SK-N-SH (cell line): ENCODE measurements around the gene ASCL5. TPM values are rescaled to one million over a fixed set of nuclear protein-coding genes. Genes with fewer than 3 reads are reported as not detected.

Experiments
- CTCF ChIA-PET: fragments of 300-600, 350-600 bp; formaldehyde crosslinking; extraction: SDS; loops from one replicate; lab custom pipeline; 2021; lab: Yijun Ruan, JAX
- POLR2A ChIA-PET: fragments of 350-600 bp; sonication (Branson Sonifier 250); formaldehyde crosslinking; extraction: SDS; loops from one replicate; lab custom pipeline; 2020; ENCODE audit warnings: antibody characterized with exemption, inconsistent platforms; lab: Yijun Ruan, JAX
- DNase-seq: peaks from one replicate; pipeline ENCODE4 v3.0.0; 2012
- H2AFZ ChIP-seq: fragments of 200-600 bp; sonication (generic); 2 replicates; pipeline ENCODE4 v1.8.1; 2016; ENCODE audit warnings: antibody characterized with exemption, mild to moderate bottlenecking, low read depth
- H3F3A ChIP-seq: fragments of 200-600 bp; sonication (generic); replicated peaks from 2 replicates; pipeline ENCODE3; 2016; ENCODE audit warnings: antibody characterized with exemption, mild to moderate bottlenecking; ENCODE audit not compliant: insufficient read depth
- H3K27ac ChIP-seq, 2 experiments: fragments of 200-500 bp in 1 of 2; fragments of 200-600 bp in 1 of 2; sonication (Bioruptor generic) in 1 of 2; sonication (generic), shearing (Covaris generic) in 1 of 2; 2 replicates each; pipeline versions ENCODE4 v1.5.1 to v1.6.1; 2014 to 2016; ENCODE audit warnings: low read depth in 2 of 2, inconsistent platforms in 1 of 2, low read length in 1 of 2, mild to moderate bottlenecking in 1 of 2, mixed read lengths in 1 of 2
- H3K27me3 ChIP-seq: fragments of 200-600 bp; sonication (generic), shearing (Covaris generic); 2 replicates; pipeline ENCODE4 v1.6.1; 2016; ENCODE audit warnings: mixed run types; ENCODE audit not compliant: insufficient read depth
- H3K36me3 ChIP-seq, 2 experiments: fragments of 200-500 bp in 1 of 2; fragments of 200-600 bp in 1 of 2; sonication (Bioruptor generic) in 1 of 2; sonication (generic) in 1 of 2; replicated peaks in 1 of 2; 2 replicates each; pipeline versions ENCODE3 to v1.5.1; 2014 to 2016; ENCODE audit warnings: low read length in 1 of 2, mild to moderate bottlenecking in 1 of 2; ENCODE audit not compliant: insufficient read depth in 2 of 2, control insufficient read depth in 1 of 2
- H3K4me1 ChIP-seq, 2 experiments: fragments of 200-500 bp in 1 of 2; fragments of 200-600 bp in 1 of 2; sonication (Bioruptor generic) in 1 of 2; sonication (generic), shearing (Covaris generic) in 1 of 2; 2 replicates each; pipeline versions ENCODE4 v1.5.1 to v1.6.1; 2014 to 2016; ENCODE audit warnings: low read depth in 1 of 2, low read length in 1 of 2, mixed run types in 1 of 2; ENCODE audit not compliant: insufficient read depth in 2 of 2, control insufficient read depth in 1 of 2
- H3K4me2 ChIP-seq: fragments of 200-600 bp; sonication (generic), shearing (Covaris generic); 2 replicates; pipeline ENCODE4 v1.6.1; 2017; ENCODE audit warnings: mixed run types
- H3K4me3 ChIP-seq, 2 experiments: fragments of 200-500 bp in 1 of 2; fragments of 200-600 bp in 1 of 2; sonication (Bioruptor generic) in 1 of 2; sonication (generic), shearing (Covaris generic) in 1 of 2; 2 replicates each; pipeline versions ENCODE4 v1.5.1 to v1.8.1; 2014 to 2016; ENCODE audit warnings: low read depth in 2 of 2, inconsistent platforms in 1 of 2, low read length in 1 of 2, mild to moderate bottlenecking in 1 of 2, mixed read lengths in 1 of 2, moderate library complexity in 1 of 2
- H3K79me2 ChIP-seq: fragments of 200-600 bp; sonication (generic); 2 replicates; pipeline ENCODE4 v1.8.1; 2017; ENCODE audit warnings: mild to moderate bottlenecking; ENCODE audit not compliant: insufficient read depth
- H3K9ac ChIP-seq: fragments of 200-600 bp; sonication (generic); 2 replicates; pipeline ENCODE4 v1.6.1; 2017; ENCODE audit warnings: mixed run types
- H3K9me2 ChIP-seq: fragments of 200-600 bp; sonication (generic); 2 replicates; pipeline ENCODE4 v1.6.1; 2017; ENCODE audit warnings: mixed run types
- H3K9me3 ChIP-seq: fragments of 200-600 bp; sonication (generic); 2 replicates; pipeline ENCODE4 v1.6.1; 2017; ENCODE audit warnings: mixed run types, mild to moderate bottlenecking, moderate library complexity
- H4K20me1 ChIP-seq: fragments of 200-600 bp; sonication (generic); 2 replicates; pipeline ENCODE4 v1.6.1; 2017; ENCODE audit warnings: mild to moderate bottlenecking, mixed run types; ENCODE audit not compliant: insufficient read depth
- CHD2 ChIP-seq: fragments of 150-350 bp; IDR thresholded peaks from 2 replicates; pipeline ENCODE4 v1.6.1; 2018; ENCODE audit warnings: low read length; ENCODE audit not compliant: partially characterized antibody
- FOXM1 ChIP-seq: IDR thresholded peaks from 2 replicates; pipeline ENCODE4 v1.4.0; 2012; ENCODE audit warnings: low read depth, mild to moderate bottlenecking
- GATA2 ChIP-seq: sonication (generic); formaldehyde crosslinking; IDR thresholded peaks from 2 replicates; pipeline ENCODE4 v1.5.0; 2020; ENCODE audit warnings: mild to moderate bottlenecking, missing genetic modification reagents
- JUND ChIP-seq: IDR thresholded peaks from 2 replicates; pipeline ENCODE4 v1.4.0; 2012
- MAX ChIP-seq: IDR thresholded peaks from 2 replicates; pipeline ENCODE4 v1.4.0; 2012; ENCODE audit warnings: low read depth
- MEF2A ChIP-seq: IDR thresholded peaks from 2 replicates; pipeline ENCODE4 v1.4.0; 2012; ENCODE audit warnings: low read depth, borderline replicate concordance
- RAD21 ChIP-seq: IDR thresholded peaks from 2 replicates; pipeline ENCODE4 v1.6.1; 2012; ENCODE audit warnings: mild to moderate bottlenecking, low read length
- RFX5 ChIP-seq: IDR thresholded peaks from 2 replicates; pipeline ENCODE4 v1.6.1; 2012; ENCODE audit warnings: mild to moderate bottlenecking, improper control_type of control experiment, low read length
- SIN3A ChIP-seq: IDR thresholded peaks from 2 replicates; pipeline ENCODE4 v1.6.1; 2012; ENCODE audit warnings: low read depth, mild to moderate bottlenecking, low read length, moderate library complexity, borderline replicate concordance
- USF1 ChIP-seq: IDR thresholded peaks from 2 replicates; pipeline ENCODE4 v1.4.0; 2012; ENCODE audit warnings: low read depth, borderline replicate concordance
- YY1 ChIP-seq: IDR thresholded peaks from 2 replicates; pipeline ENCODE4 v1.4.0; 2012; ENCODE audit warnings: low read depth, mild to moderate bottlenecking
- WGBS: methylation state at CpG from one replicate; pipeline ENCODE4 v1.1.6; 2017; ENCODE audit warnings: low lambda C conversion rate; 5-methylcytosine and 5-hydroxymethylcytosine counted together
- polyA plus RNA-seq, 3 experiments: library from polyadenylated mRNA; depleted of rRNA; stranded (reverse); fragments of >200 nt; gene quantifications; 2 replicates each; pipeline ENCODE4 v1.2.3, GENCODE V29; 2012
- TF ChIP-seq, protein P1 (sequence below): IDR thresholded peaks from 2 replicates; pipeline ENCODE4; 2012
- TF ChIP-seq, protein P2 (sequence below): fragments of 200-600 bp; sonication (generic); IDR thresholded peaks from 2 replicates; pipeline ENCODE4 v1.6.1; 2017; ENCODE audit warnings: antibody characterized with exemption, mild to moderate bottlenecking, moderate library complexity

Gene ASCL5
- polyA plus RNA-seq, 1 of the 3 experiments (the other 2 are of a cell fraction), result not detected

DNA sequence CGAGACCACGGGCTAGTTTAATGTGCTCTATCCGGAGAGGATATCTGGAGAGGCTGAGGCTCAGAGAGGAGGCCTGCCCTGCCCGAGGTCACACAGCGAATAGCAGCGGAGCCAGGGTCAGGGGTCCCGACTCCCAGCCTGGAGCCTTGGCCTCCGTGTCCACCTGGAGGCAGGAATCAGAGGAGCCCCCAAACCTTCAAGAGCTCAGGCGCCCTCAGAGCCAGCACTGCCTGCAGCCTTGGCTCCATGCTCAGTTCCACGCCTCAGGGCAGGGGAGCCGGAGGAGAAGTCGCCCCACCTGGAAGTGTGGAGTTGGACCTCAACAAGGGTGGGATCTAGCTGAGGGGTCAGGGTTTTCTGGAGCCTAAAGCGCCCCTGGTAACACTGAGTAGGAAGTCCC is 2.0 kb upstream of the ASCL5 start:
- Histone ChIP-seq H3K79me2 (no peaks in the 10 kb centered on the region), H3K9me3 (no peaks in the 10 kb centered on the region), H2AFZ (no peak overlapping the region), H3F3A (no peaks in the 10 kb centered on the region), H3K9me2 (no peaks in the 10 kb centered on the region), H3K27me3 (peaks cover 20% of the 10 kb centered on the region; the same call in 1 of the 2 replicates), H3K4me2 (no peak overlapping the region), H3K4me3 (no peak overlapping the region), H3K9ac (no peak overlapping the region), H3K27ac (no peak overlapping the region), H3K36me3 (no peaks in the 10 kb centered on the region), H4K20me1 (no peaks in the 10 kb centered on the region), H3K4me1 (no peaks in the 10 kb centered on the region; a peak in 1 of 4 replicates)
- ChIA-PET POLR2A (no interaction called here), CTCF (interaction anchor here (0.8 to 1.9 kb wide), 2 partner anchors 14 to 20 kb away, joined by 3 to 7 read pairs; no protein-coding TSS in a partner anchor)
- WGBS, result 88% methylated on average over 6 of the region's 13 CpGs
- no peak for DNase-seq
- no peak for TF ChIP-seq RAD21
- no peak for TF ChIP-seq RFX5
- no peak for TF ChIP-seq CHD2
- TF ChIP-seq YY1, result no peak
- no peak for TF ChIP-seq FOXM1
- TF ChIP-seq MEF2A, result no peak
- no peak for TF ChIP-seq USF1
- TF ChIP-seq MAX, result no peak
- TF ChIP-seq JUND, result no peak

DNA sequence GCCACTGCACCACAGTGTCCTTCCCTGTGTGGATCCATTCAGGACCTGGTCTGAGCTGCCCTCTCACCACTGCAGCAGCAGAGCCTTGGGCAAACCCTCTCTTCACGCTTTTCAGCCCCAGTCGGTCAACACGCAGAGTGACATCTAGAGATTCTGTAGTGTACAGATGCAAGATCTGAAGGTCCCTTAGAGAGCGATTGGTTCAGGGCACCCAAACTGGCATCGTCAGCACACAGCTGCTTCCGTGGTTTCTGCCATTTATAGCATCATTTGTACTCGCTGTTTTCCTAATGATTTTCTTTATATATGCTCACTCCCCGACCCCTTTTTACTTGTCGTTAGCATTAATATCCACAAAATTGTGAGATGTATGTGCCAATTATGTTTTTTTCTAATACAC is 1.5 kb upstream of the ASCL5 start:
- no peaks in the 10 kb centered on the region for H3K9me3 ChIP-seq
- WGBS, result 95% methylated on average over 9 of the region's 9 CpGs
- H3F3A ChIP-seq, result no peaks in the 10 kb centered on the region
- TF ChIP-seq, protein P1, sequence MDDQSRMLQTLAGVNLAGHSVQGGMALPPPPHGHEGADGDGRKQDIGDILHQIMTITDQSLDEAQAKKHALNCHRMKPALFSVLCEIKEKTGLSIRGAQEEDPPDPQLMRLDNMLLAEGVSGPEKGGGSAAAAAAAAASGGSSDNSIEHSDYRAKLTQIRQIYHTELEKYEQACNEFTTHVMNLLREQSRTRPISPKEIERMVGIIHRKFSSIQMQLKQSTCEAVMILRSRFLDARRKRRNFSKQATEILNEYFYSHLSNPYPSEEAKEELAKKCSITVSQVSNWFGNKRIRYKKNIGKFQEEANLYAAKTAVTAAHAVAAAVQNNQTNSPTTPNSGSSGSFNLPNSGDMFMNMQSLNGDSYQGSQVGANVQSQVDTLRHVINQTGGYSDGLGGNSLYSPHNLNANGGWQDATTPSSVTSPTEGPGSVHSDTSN, result no peak
- TF ChIP-seq GATA2 (CRISPR knock-in tag) (no peak), SIN3A (no peak), CHD2 (no peak), MAX (no peak)
- TF ChIP-seq, protein P2, sequence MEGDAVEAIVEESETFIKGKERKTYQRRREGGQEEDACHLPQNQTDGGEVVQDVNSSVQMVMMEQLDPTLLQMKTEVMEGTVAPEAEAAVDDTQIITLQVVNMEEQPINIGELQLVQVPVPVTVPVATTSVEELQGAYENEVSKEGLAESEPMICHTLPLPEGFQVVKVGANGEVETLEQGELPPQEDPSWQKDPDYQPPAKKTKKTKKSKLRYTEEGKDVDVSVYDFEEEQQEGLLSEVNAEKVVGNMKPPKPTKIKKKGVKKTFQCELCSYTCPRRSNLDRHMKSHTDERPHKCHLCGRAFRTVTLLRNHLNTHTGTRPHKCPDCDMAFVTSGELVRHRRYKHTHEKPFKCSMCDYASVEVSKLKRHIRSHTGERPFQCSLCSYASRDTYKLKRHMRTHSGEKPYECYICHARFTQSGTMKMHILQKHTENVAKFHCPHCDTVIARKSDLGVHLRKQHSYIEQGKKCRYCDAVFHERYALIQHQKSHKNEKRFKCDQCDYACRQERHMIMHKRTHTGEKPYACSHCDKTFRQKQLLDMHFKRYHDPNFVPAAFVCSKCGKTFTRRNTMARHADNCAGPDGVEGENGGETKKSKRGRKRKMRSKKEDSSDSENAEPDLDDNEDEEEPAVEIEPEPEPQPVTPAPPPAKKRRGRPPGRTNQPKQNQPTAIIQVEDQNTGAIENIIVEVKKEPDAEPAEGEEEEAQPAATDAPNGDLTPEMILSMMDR, result no peak
- H3K4me1 ChIP-seq, result no peaks in the 10 kb centered on the region; a peak in 1 of 4 replicates
- peaks cover 25% of the 10 kb centered on the region; the same call in 1 of the 2 replicates for H3K27me3 ChIP-seq
- H3K9me2 ChIP-seq, result no peaks in the 10 kb centered on the region
- POLR2A ChIA-PET, result no interaction called here
- no peak for DNase-seq
- H3K36me3 ChIP-seq, result no peaks in the 10 kb centered on the region
- H3K4me3 ChIP-seq, result no peak overlapping the region
- H4K20me1 ChIP-seq, result no peaks in the 10 kb centered on the region
- CTCF ChIA-PET, result interaction anchor here (1.9 kb wide), 1 partner anchor 21 kb away, joined by 7 read pairs; no protein-coding TSS in a partner anchor
- no peak overlapping the region for H2AFZ ChIP-seq
- H3K79me2 ChIP-seq, result no peaks in the 10 kb centered on the region
- no peak overlapping the region for H3K27ac ChIP-seq
- no peak overlapping the region for H3K9ac ChIP-seq
- H3K4me2 ChIP-seq, result no peak overlapping the region
